Activated CD8-positive, alpha-beta T cell treated with anti-CD3 and anti-CD28 coated beads, Interleukin-2, amount 10 ng/mL, durations not matched to agents 7 days and 5 days (primary cell): ENCODE measurements around the gene PRKCD. TPM values are rescaled to one million over a fixed set of nuclear protein-coding genes. Genes with fewer than 3 reads are reported as not detected.

Experiments
- ATAC-seq: fragments of 150-1000 bp; cut with Tn5 transposase; one replicate; pipeline ENCODE4 v1.10.0; 2021; ENCODE audit warnings: moderate library complexity
- CTCF ChIA-PET: fragments of 350-600 bp; sonication (Branson Sonifier 250); formaldehyde crosslinking; loops from one replicate; lab custom pipeline; 2021; ENCODE audit warnings: antibody characterized with exemption; lab: Charles Lee
- POLR2A ChIA-PET: fragments of 350-600 bp; sonication (Branson Sonifier 250); formaldehyde crosslinking; loops from one replicate; lab custom pipeline; 2021; ENCODE audit warnings: antibody characterized with exemption; lab: Charles Lee
- DNase-seq: peaks from one replicate; pipeline ENCODE4 v3.0.0-alpha.2; 2020
- H3K27ac Mint-ChIP-seq: one replicate; pipeline ENCODE4 v1.8.0; 2021; ENCODE audit warnings: mild to moderate bottlenecking, mixed read lengths
- H3K27me3 Mint-ChIP-seq: one replicate; pipeline ENCODE4 v1.8.0; 2021; ENCODE audit warnings: low read depth, mixed read lengths
- H3K36me3 Mint-ChIP-seq: one replicate; pipeline ENCODE4 v1.8.0; 2021; ENCODE audit warnings: low read depth, mixed read lengths
- H3K4me1 Mint-ChIP-seq: one replicate; pipeline ENCODE4 v1.8.0; 2021; ENCODE audit warnings: low read depth, mixed read lengths
- H3K4me3 Mint-ChIP-seq: one replicate; pipeline ENCODE4 v1.8.0; 2021; ENCODE audit warnings: mild to moderate bottlenecking, mixed read lengths
- H3K9me3 Mint-ChIP-seq: one replicate; pipeline ENCODE4 v1.8.0; 2022; ENCODE audit warnings: mixed read lengths; ENCODE audit not compliant: insufficient read depth
- total RNA-seq, 2 experiments: library from RNA; stranded (reverse); gene quantifications; one replicate each; pipeline ENCODE4 v1.2.3, GENCODE V29; 2021

The PRKCD gene
- total RNA-seq, 2 experiments from 2014 or later, result 19.5 to 20.5 TPM

GRCh38 chr3:53215816-53216215 is 54.8 kb downstream of the PRKCD start:
- H3K4me3 Mint-ChIP-seq, result no peak overlapping the region
- H3K27me3 Mint-ChIP-seq, result peaks cover 3% of the 10 kb centered on the region
- H3K4me1 Mint-ChIP-seq, result peaks cover 5% of the 10 kb centered on the region
- no peaks in the 10 kb centered on the region for H3K9me3 Mint-ChIP-seq
- H3K27ac Mint-ChIP-seq, result peak overlapping the region; percentile 6
- H3K36me3 Mint-ChIP-seq, result no peaks in the 10 kb centered on the region
- no peak for ATAC-seq
- CTCF ChIA-PET, result no interaction called here
- no peak for DNase-seq
- POLR2A ChIA-PET, result no interaction called here

GRCh38 chr3:53216723-53217122 is 55.7 kb downstream of the PRKCD start:
- ChIA-PET POLR2A (no interaction called here), CTCF (no interaction called here)
- Mint-ChIP-seq H3K4me1 (peaks cover 5% of the 10 kb centered on the region), H3K4me3 (no peak overlapping the region), H3K27ac (no peak overlapping the region), H3K36me3 (peaks cover 1% of the 10 kb centered on the region), H3K27me3 (peaks cover 3% of the 10 kb centered on the region), H3K9me3 (no peaks in the 10 kb centered on the region)
- ATAC-seq (no peak), DNase-seq (no peak)

GRCh38 chr3:53217175-53217574 is 56.2 kb downstream of the PRKCD start:
- no peak overlapping the region for H3K27ac Mint-ChIP-seq
- H3K4me3 Mint-ChIP-seq, result no peak overlapping the region
- no peaks in the 10 kb centered on the region for H3K9me3 Mint-ChIP-seq
- H3K4me1 Mint-ChIP-seq, result peaks cover 5% of the 10 kb centered on the region
- peaks cover 1% of the 10 kb centered on the region for H3K36me3 Mint-ChIP-seq
- ChIA-PET POLR2A (no interaction called here), CTCF (no interaction called here)
- peaks cover 3% of the 10 kb centered on the region for H3K27me3 Mint-ChIP-seq
- DNase-seq (no peak), ATAC-seq (no peak)

GRCh38 chr3:53218131-53218530 is 57.1 kb downstream of the PRKCD start:
- DNase-seq (no peak), ATAC-seq (no peak)
- Mint-ChIP-seq H3K4me3 (no peak overlapping the region), H3K4me1 (peaks cover 5% of the 10 kb centered on the region), H3K36me3 (peaks cover 8% of the 10 kb centered on the region), H3K9me3 (no peaks in the 10 kb centered on the region), H3K27me3 (peaks cover 3% of the 10 kb centered on the region), H3K27ac (no peak overlapping the region)
- ChIA-PET POLR2A (no interaction called here), CTCF (no interaction called here)

GRCh38 chr3:53219895-53220483 is 59.0 kb downstream of the PRKCD start:
- Mint-ChIP-seq H3K27me3 (peaks cover 3% of the 10 kb centered on the region), H3K27ac (no peak overlapping the region), H3K4me3 (no peak overlapping the region), H3K9me3 (no peaks in the 10 kb centered on the region), H3K4me1 (peaks cover 5% of the 10 kb centered on the region), H3K36me3 (peaks cover 20% of the 10 kb centered on the region)
- POLR2A ChIA-PET, result no interaction called here
- DNase-seq (peak; percentile 90), ATAC-seq (peak; percentile 98)
- CTCF ChIA-PET, result interaction anchor here (0.6 to 2.3 kb wide), 23 partner anchors 8 to 388 kb away, joined by 3 to 11 read pairs (median 3); no protein-coding TSS in a partner anchor

GRCh38 chr3:53221345-53221744 is 60.3 kb downstream of the PRKCD start:
- Mint-ChIP-seq H3K4me3 (no peak overlapping the region), H3K27me3 (no peaks in the 10 kb centered on the region), H3K4me1 (peaks cover 5% of the 10 kb centered on the region), H3K36me3 (peaks cover 31% of the 10 kb centered on the region), H3K9me3 (no peaks in the 10 kb centered on the region), H3K27ac (no peak overlapping the region)
- POLR2A ChIA-PET, result no interaction called here
- DNase-seq (no peak), ATAC-seq (no peak)
- CTCF ChIA-PET, result interaction anchor here (0.8 to 2.3 kb wide), 4 partner anchors 23 to 108 kb away, joined by 3 to 11 read pairs (median 4); no protein-coding TSS in a partner anchor

- DNase-seq (no peak), ATAC-seq (no peak)
- peaks cover 5% of the 10 kb centered on the region for H3K4me1 Mint-ChIP-seq
- no peaks in the 10 kb centered on the region for H3K9me3 Mint-ChIP-seq
- H3K4me3 Mint-ChIP-seq, result no peak overlapping the region
- CTCF ChIA-PET, result interaction anchor here (0.8 to 2.3 kb wide), 3 partner anchors 23 to 109 kb away, joined by 3 to 11 read pairs (median 3); no protein-coding TSS in a partner anchor
- no peak overlapping the region for H3K27ac Mint-ChIP-seq
- peaks cover 34% of the 10 kb centered on the region for H3K36me3 Mint-ChIP-seq
- no peaks in the 10 kb centered on the region for H3K27me3 Mint-ChIP-seq
- POLR2A ChIA-PET, result no interaction called here
Measured at GRCh38 chr3:53221827-53222182, 60.8 kb downstream of the PRKCD start.

GRCh38 chr3:53222183-53222901 is 61.3 kb downstream of the PRKCD start:
- DNase-seq, result no peak
- ChIA-PET CTCF (interaction anchor here (1.1 kb wide), 1 partner anchor 22 kb away, joined by 3 read pairs; no protein-coding TSS in a partner anchor), POLR2A (no interaction called here)
- Mint-ChIP-seq H3K9me3 (no peaks in the 10 kb centered on the region), H3K27me3 (no peaks in the 10 kb centered on the region), H3K4me3 (no peak overlapping the region), H3K27ac (peak overlapping the region; percentile 14), H3K36me3 (peaks cover 39% of the 10 kb centered on the region), H3K4me1 (peaks cover 5% of the 10 kb centered on the region)
- no peak for ATAC-seq

GRCh38 chr3:53223025-53223424 is 62.0 kb downstream of the PRKCD start:
- Mint-ChIP-seq H3K9me3 (no peaks in the 10 kb centered on the region), H3K27me3 (no peaks in the 10 kb centered on the region), H3K27ac (no peak overlapping the region), H3K4me1 (peaks cover 5% of the 10 kb centered on the region), H3K4me3 (no peak overlapping the region), H3K36me3 (peaks cover 46% of the 10 kb centered on the region)
- no peak for ATAC-seq
- CTCF ChIA-PET, result no interaction called here
- POLR2A ChIA-PET, result no interaction called here
- DNase-seq, result no peak

GRCh38 chr3:53223541-53223966 is 62.5 kb downstream of the PRKCD start:
- Mint-ChIP-seq H3K36me3 (peaks cover 50% of the 10 kb centered on the region), H3K9me3 (no peaks in the 10 kb centered on the region), H3K4me1 (peaks cover 5% of the 10 kb centered on the region), H3K27me3 (no peaks in the 10 kb centered on the region), H3K4me3 (no peak overlapping the region), H3K27ac (no peak overlapping the region)
- POLR2A ChIA-PET, result no interaction called here
- DNase-seq (no peak), ATAC-seq (no peak)
- CTCF ChIA-PET, result no interaction called here

- Mint-ChIP-seq H3K4me3 (no peak overlapping the region), H3K27me3 (no peaks in the 10 kb centered on the region), H3K4me1 (peaks cover 5% of the 10 kb centered on the region), H3K9me3 (no peaks in the 10 kb centered on the region), H3K36me3 (peaks cover 50% of the 10 kb centered on the region), H3K27ac (no peak overlapping the region)
- ATAC-seq, result no peak
- DNase-seq, result no peak
- CTCF ChIA-PET, result no interaction called here
- POLR2A ChIA-PET, result no interaction called here
Measured at GRCh38 chr3:53224026-53224425, 63.0 kb downstream of the PRKCD start.

GRCh38 chr3:53224536-53224935 is 63.5 kb downstream of the PRKCD start:
- Mint-ChIP-seq H3K4me3 (no peak overlapping the region), H3K9me3 (no peaks in the 10 kb centered on the region), H3K27ac (no peak overlapping the region), H3K27me3 (no peaks in the 10 kb centered on the region), H3K4me1 (peaks cover 5% of the 10 kb centered on the region), H3K36me3 (peaks cover 55% of the 10 kb centered on the region)
- DNase-seq (no peak), ATAC-seq (no peak)
- ChIA-PET CTCF (no interaction called here), POLR2A (no interaction called here)
